GM23248 (cell line): ENCODE results near the gene TMEM52B. TPM values are rescaled to one million over a fixed set of nuclear protein-coding genes. Genes with fewer than 3 reads are reported as not detected.
"Not testable (repeated sequence)": the region's sequence is repeated elsewhere in the genome, so short reads cannot be mapped to it uniquely, and the experiment has no call there.

Experiments
- DNase-seq: peaks from one replicate; pipeline ENCODE4 v3.0.0-alpha.2; 2015
- H2AFZ ChIP-seq: fragments of 200-600 bp; sonication (generic); 2 replicates; pipeline ENCODE4 v1.6.1; 2016; ENCODE audit warnings: antibody characterized with exemption
- H3F3A ChIP-seq: fragments of 200-600 bp; sonication (generic); 2 replicates; pipeline ENCODE4 v1.6.1; 2016; ENCODE audit warnings: mild to moderate bottlenecking, antibody characterized with exemption, mixed run types; ENCODE audit not compliant: insufficient read depth
- H3K27ac ChIP-seq: fragments of 200-600 bp; sonication (generic); 2 replicates; pipeline ENCODE4 v1.5.1; 2016; ENCODE audit warnings: mild to moderate bottlenecking
- H3K27me3 ChIP-seq: fragments of 200-600 bp; sonication (generic); replicated peaks from 2 replicates; pipeline ENCODE4 v1.6.1; 2016; ENCODE audit warnings: mild to moderate bottlenecking; ENCODE audit not compliant: insufficient read depth
- H3K36me3 ChIP-seq: fragments of 200-600 bp; sonication (generic); 2 replicates; pipeline ENCODE4 v1.6.1; 2016; ENCODE audit warnings: low read depth, mild to moderate bottlenecking
- H3K4me1 ChIP-seq: fragments of 200-600 bp; sonication (generic); 2 replicates; pipeline ENCODE4 v1.6.1; 2016; ENCODE audit warnings: mild to moderate bottlenecking; ENCODE audit not compliant: insufficient read depth
- H3K4me2 ChIP-seq: fragments of 200-600 bp; sonication (generic); one replicate; pipeline ENCODE4 v1.6.1; 2016; ENCODE audit warnings: mild to moderate bottlenecking; ENCODE audit not compliant: unreplicated experiment
- H3K4me3 ChIP-seq: fragments of 200-600 bp; sonication (generic); 2 replicates; pipeline ENCODE4 v1.5.1; 2016; ENCODE audit warnings: mild to moderate bottlenecking
- H3K79me2 ChIP-seq: fragments of 200-600 bp; sonication (generic); 2 replicates; pipeline ENCODE4 v1.6.1; 2016; ENCODE audit warnings: mild to moderate bottlenecking; ENCODE audit not compliant: insufficient read depth
- H3K9ac ChIP-seq: fragments of 200-600 bp; sonication (generic); 2 replicates; pipeline ENCODE4 v1.6.1; 2016; ENCODE audit warnings: mild to moderate bottlenecking
- H3K9me2 ChIP-seq: fragments of 200-600 bp; sonication (generic); 2 replicates; pipeline ENCODE4 v1.6.1; 2016; ENCODE audit warnings: mixed run types, mild to moderate bottlenecking, moderate library complexity; ENCODE audit not compliant: insufficient read depth
- H3K9me3 ChIP-seq: fragments of 200-600 bp; sonication (generic); one replicate; pipeline ENCODE4 v1.6.1; 2017; ENCODE audit warnings: low read depth
- H4K20me1 ChIP-seq: fragments of 200-600 bp; sonication (generic); 2 replicates; pipeline ENCODE4 v1.6.0; 2016; ENCODE audit not compliant: insufficient read depth
- EZH2 ChIP-seq: fragments of 200-600 bp; sonication (generic); IDR thresholded peaks from 2 replicates; pipeline ENCODE4 v1.6.1; 2018; ENCODE audit warnings: antibody characterized with exemption, mild to moderate bottlenecking; ENCODE audit not compliant: insufficient read depth, poor library complexity, severe bottlenecking
- EZH2phosphoT487 ChIP-seq: fragments of 200-600 bp; sonication (generic); IDR thresholded peaks from 2 replicates; pipeline ENCODE4 v1.6.1; 2018; ENCODE audit warnings: antibody characterized with exemption, moderate library complexity, mild to moderate bottlenecking, low read depth; ENCODE audit not compliant: insufficient read depth
- WGBS, 2 experiments: methylation state at CpG; one replicate each; pipeline ENCODE4 v1.1.6; 2015 to 2017; ENCODE audit warnings: low lambda C conversion rate in 2 of 2, low coverage in 1 of 2; ENCODE audit errors: missing lambda C conversion rate in 2 of 2; 5-methylcytosine and 5-hydroxymethylcytosine counted together
- in situ Hi-C: fragments of 300-500 bp; cut with MboI; formaldehyde crosslinking; loops from 2 replicates; pipeline ENCODE4 v1.15.0; 2020
- polyA plus RNA-seq: library from polyadenylated mRNA; unstranded; fragments of >200 nt; fragmentation: Nextera tagmentation; extraction: Ambion mirVana; gene quantifications from 2 replicates; pipeline ENCODE4 v1.2.1, GENCODE V29; 2016
- total RNA-seq: library from RNA; depleted of rRNA; stranded (reverse); fragments of >200 nt; shearing (Covaris generic); gene quantifications from 2 replicates; pipeline ENCODE4 v1.2.3, GENCODE V29; 2014

Gene TMEM52B
- total and polyA plus RNA-seq, 2 experiments from 2014 or later: 0.25 to 6.7 TPM

- Histone ChIP-seq H3K27ac (peak overlapping the region; percentile 100), H2AFZ (peak overlapping the region; percentile 34), H3K9me3 (no peaks in the 10 kb centered on the region), H3K27me3 (no peaks in the 10 kb centered on the region), H3K36me3 (no peaks in the 10 kb centered on the region), H3K79me2 (peaks cover 47% of the 10 kb centered on the region), H3K4me2 (peak overlapping the region; percentile 96), H3K4me1 (peaks cover 25% of the 10 kb centered on the region), H3F3A (peaks cover 28% of the 10 kb centered on the region), H3K4me3 (peak overlapping the region; percentile 98), H3K9ac (peak overlapping the region; percentile 100), H4K20me1 (no peaks in the 10 kb centered on the region), H3K9me2 (no peaks in the 10 kb centered on the region)
- WGBS, 2 experiments: 1% methylated on average over 42 to 46 of the region's 47 CpGs
- no peak for TF ChIP-seq EZH2
- 0 out of 2 replicates have a peak, but pooled peaks have one; percentile 31 for TF ChIP-seq EZH2phosphoT487
- peak; percentile 95 for DNase-seq
- in situ Hi-C loops: no loop called here
Observed at GRCh38 chr12:10213168-10214135, 34.6 kb downstream of the TMEM52B start.

- no peaks in the 10 kb centered on the region for H3K27me3 ChIP-seq
- H3F3A ChIP-seq: peaks cover 28% of the 10 kb centered on the region
- TF ChIP-seq EZH2: no peak
- no peak for TF ChIP-seq EZH2phosphoT487
- WGBS, 2 experiments: 4% methylated on average over 10 of the region's 10 CpGs
- H4K20me1 ChIP-seq: no peaks in the 10 kb centered on the region
- peak overlapping the region; percentile 100 for H3K27ac ChIP-seq
- H3K4me2 ChIP-seq: peak overlapping the region; percentile 96
- H3K4me1 ChIP-seq: peaks cover 25% of the 10 kb centered on the region
- DNase-seq: peak; percentile 73
- no peaks in the 10 kb centered on the region for H3K9me3 ChIP-seq
- peak overlapping the region; percentile 100 for H3K9ac ChIP-seq
- H3K9me2 ChIP-seq: no peaks in the 10 kb centered on the region
- peaks cover 4% of the 10 kb centered on the region; the same call in 1 of the 2 replicates for H3K36me3 ChIP-seq
- H3K4me3 ChIP-seq: peak overlapping the region; percentile 98
- H2AFZ ChIP-seq: peak overlapping the region; percentile 34
- in situ Hi-C loops: no loop called here
- H3K79me2 ChIP-seq: peaks cover 55% of the 10 kb centered on the region
Observed at GRCh38 chr12:10214136-10214894, 35.5 kb downstream of the TMEM52B start.

DNA sequence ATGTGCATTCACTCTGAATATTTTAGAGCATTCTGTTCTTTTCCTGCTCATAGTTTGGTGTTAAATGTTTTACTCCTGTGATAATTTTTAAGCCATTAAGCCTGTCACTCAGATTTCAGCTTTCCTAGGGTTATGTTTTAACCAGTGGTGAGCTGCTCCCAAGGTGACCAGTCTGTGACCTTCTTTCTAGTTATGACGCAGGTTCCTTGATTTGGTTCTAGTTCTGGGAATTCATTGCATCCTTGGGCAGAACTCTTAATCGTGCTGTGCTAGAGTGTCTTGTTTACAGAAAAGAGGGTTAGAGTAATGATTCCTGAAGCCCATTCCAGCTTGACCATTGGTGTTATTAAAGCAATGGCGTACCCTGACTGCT, 36.0 kb downstream of the TMEM52B start:
- DNase-seq: no peak

DNA sequence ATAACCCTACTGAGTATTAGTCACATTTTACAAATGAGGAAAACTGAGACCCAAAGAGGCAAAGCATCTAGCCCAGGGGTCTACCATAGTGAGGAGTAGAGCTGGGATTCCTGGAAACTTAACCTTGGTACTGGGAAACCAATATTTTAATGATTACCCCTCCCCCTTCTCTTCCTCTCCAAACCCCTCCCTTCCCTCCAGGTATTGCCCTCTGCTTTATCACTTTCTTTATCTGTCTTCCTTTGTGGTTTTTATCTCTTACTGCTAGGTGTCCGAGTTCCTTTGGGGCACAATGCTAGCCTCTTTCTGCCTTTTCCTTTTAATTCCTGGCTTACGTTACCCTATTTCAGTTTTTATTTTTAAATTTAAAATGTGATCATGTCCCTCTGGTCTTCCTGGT, 36.6 kb downstream of the TMEM52B start:
- H3K4me3 ChIP-seq: peak overlapping the region; percentile 98
- H3F3A ChIP-seq: peaks cover 35% of the 10 kb centered on the region
- peaks cover 32% of the 10 kb centered on the region for H3K4me1 ChIP-seq
- no peaks in the 10 kb centered on the region for H3K9me3 ChIP-seq
- peaks cover 14% of the 10 kb centered on the region for H3K36me3 ChIP-seq
- DNase-seq: no peak
- no peak overlapping the region for H2AFZ ChIP-seq
- H3K79me2 ChIP-seq: peaks cover 62% of the 10 kb centered on the region
- H3K9ac ChIP-seq: peak overlapping the region; percentile 100
- 96% methylated on average over 2 of the region's 2 CpGs for WGBS, 2 experiments
- H4K20me1 ChIP-seq: no peaks in the 10 kb centered on the region
- H3K9me2 ChIP-seq: no peaks in the 10 kb centered on the region
- peak overlapping the region; percentile 100 for H3K27ac ChIP-seq
- no peaks in the 10 kb centered on the region for H3K27me3 ChIP-seq
- peak overlapping the region; percentile 96 for H3K4me2 ChIP-seq
- in situ Hi-C loops: no loop called here
- TF ChIP-seq EZH2: no peak
- no peak for TF ChIP-seq EZH2phosphoT487

More for the DNA sequence above, 36.0 kb downstream of the TMEM52B start:
- H3K27ac ChIP-seq: peak overlapping the region; percentile 100
- H3K9ac ChIP-seq: peak overlapping the region; percentile 100
- H3K9me2 ChIP-seq: no peaks in the 10 kb centered on the region
- TF ChIP-seq EZH2 (no peak), EZH2phosphoT487 (no peak)
- H3K4me2 ChIP-seq: peak overlapping the region; percentile 96
- peaks cover 31% of the 10 kb centered on the region for H3F3A ChIP-seq
- no peaks in the 10 kb centered on the region for H3K27me3 ChIP-seq
- H2AFZ ChIP-seq: no peak overlapping the region
- no peaks in the 10 kb centered on the region for H3K9me3 ChIP-seq
- peak overlapping the region; percentile 98 for H3K4me3 ChIP-seq
- H3K36me3 ChIP-seq: peaks cover 10% of the 10 kb centered on the region
- in situ Hi-C loops: no loop called here
- no peaks in the 10 kb centered on the region for H4K20me1 ChIP-seq
- peaks cover 61% of the 10 kb centered on the region for H3K79me2 ChIP-seq
- 89 to 96% methylated on average over 3 of the region's 3 CpGs for WGBS, 2 experiments
- H3K4me1 ChIP-seq: peaks cover 26% of the 10 kb centered on the region

DNA sequence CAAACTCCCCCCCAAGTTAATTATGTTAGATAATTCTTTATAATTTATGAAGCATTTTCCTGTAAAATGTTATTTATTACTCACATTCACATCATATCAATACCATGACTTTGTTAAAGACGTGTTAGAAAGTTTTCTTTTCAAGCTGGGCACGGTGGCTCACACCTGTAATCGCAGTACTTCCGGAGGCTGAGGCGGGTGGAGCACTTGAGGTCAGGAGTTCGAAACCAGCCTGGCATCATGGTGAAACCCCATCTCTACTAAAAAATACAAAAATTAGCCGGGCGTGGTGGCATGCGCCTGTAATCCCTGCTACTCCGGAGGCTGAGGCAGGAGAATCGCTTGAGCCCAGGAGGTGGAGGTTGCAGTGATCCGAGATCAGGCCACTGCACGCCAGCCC, 37.1 kb downstream of the TMEM52B start:
- Histone ChIP-seq H3K4me2 (peak overlapping the region; percentile 96), H3K27ac (peak overlapping the region; percentile 100; the same call in 1 of the 2 replicates), H3K4me3 (peak overlapping the region; percentile 98; the same call in 1 of the 2 replicates), H3K79me2 (peaks cover 62% of the 10 kb centered on the region), H3K36me3 (peaks cover 18% of the 10 kb centered on the region), H3F3A (peaks cover 39% of the 10 kb centered on the region), H3K4me1 (peaks cover 37% of the 10 kb centered on the region), H3K9ac (peak overlapping the region; percentile 100; the same call in 1 of the 2 replicates)
- H4K20me1 ChIP-seq, H3K27me3 ChIP-seq, H3K9me2 ChIP-seq, DNase-seq, in situ Hi-C loops, H2AFZ ChIP-seq, H3K9me3 ChIP-seq: not testable (repeated sequence)
- WGBS, 2 experiments: 94 to 95% methylated on average over 13 of the region's 13 CpGs
